Cardiac muscle cell (in vitro differentiated cells and primary cell): ENCODE measurements around the gene OR10Z1. TPM values are rescaled to one million over a fixed set of nuclear protein-coding genes. Genes with fewer than 3 reads are reported as not detected.
A peak's percentile ranks its signal among the peaks of the same experiment; 100 is the strongest.

Experiments used
- DNase-seq, 2 donors: peaks; one replicate each; pipeline versions ENCODE4 v3.0.0 to v3.0.0-alpha.2; 2010 to 2017; ENCODE audit warnings: low read depth in 1 of 2, low spot score in 1 of 2
- H3K27ac ChIP-seq: fragments of 200-600 bp; sonication (generic); 2 replicates; pipeline ENCODE4 v1.5.1; 2016
- H3K27me3 ChIP-seq: fragments of 200-600 bp; sonication (generic); 2 replicates; pipeline ENCODE4 v1.6.0; 2016; ENCODE audit warnings: control low read depth
- H3K36me3 ChIP-seq: fragments of 200-600 bp; sonication (generic); 2 replicates; pipeline ENCODE4 v1.5.1; 2016; ENCODE audit warnings: control low read depth
- H3K4me1 ChIP-seq: fragments of 200-600 bp; sonication (generic); 2 replicates; pipeline ENCODE4 v1.8.1; 2017; ENCODE audit warnings: low read depth, mild to moderate bottlenecking, mixed run types
- H3K4me3 ChIP-seq: fragments of 200-600 bp; sonication (generic); 2 replicates; pipeline ENCODE4 v1.5.1; 2016; ENCODE audit warnings: mild to moderate bottlenecking
- H3K9me3 ChIP-seq: fragments of 200-600 bp; sonication (generic); 2 replicates; pipeline ENCODE4 v1.5.1; 2017; ENCODE audit warnings: low read depth, mild to moderate bottlenecking, control low read depth
- polyA plus RNA-seq: library from polyadenylated mRNA; unstranded; fragments of >200 nt; fragmentation: Nextera tagmentation; extraction: Ambion mirVana; gene quantifications from 2 replicates; pipeline ENCODE4 v1.2.1, GENCODE V29; 2016
- total RNA-seq: library from RNA; depleted of rRNA; stranded (reverse); fragments of >200 nt; gene quantifications from 2 replicates; pipeline ENCODE4 v1.2.3, GENCODE V29; 2016
- TF ChIP-seq, protein P1 (sequence below): IDR thresholded peaks from 2 replicates; pipeline ENCODE4 v1.5.1; 2012; ENCODE audit warnings: low read depth, mild to moderate bottlenecking, low read length

The OR10Z1 gene
- total and polyA plus RNA-seq, 2 experiments from 2014 or later = not detected

- Histone ChIP-seq H3K27me3 (no peaks in the 10 kb centered on the region), H3K9me3 (no peaks in the 10 kb centered on the region), H3K27ac (no peak overlapping the region), H3K4me1 (peaks cover 16% of the 10 kb centered on the region), H3K36me3 (no peaks in the 10 kb centered on the region), H3K4me3 (no peak overlapping the region)
- no peak for DNase-seq
- TF ChIP-seq, protein P1, sequence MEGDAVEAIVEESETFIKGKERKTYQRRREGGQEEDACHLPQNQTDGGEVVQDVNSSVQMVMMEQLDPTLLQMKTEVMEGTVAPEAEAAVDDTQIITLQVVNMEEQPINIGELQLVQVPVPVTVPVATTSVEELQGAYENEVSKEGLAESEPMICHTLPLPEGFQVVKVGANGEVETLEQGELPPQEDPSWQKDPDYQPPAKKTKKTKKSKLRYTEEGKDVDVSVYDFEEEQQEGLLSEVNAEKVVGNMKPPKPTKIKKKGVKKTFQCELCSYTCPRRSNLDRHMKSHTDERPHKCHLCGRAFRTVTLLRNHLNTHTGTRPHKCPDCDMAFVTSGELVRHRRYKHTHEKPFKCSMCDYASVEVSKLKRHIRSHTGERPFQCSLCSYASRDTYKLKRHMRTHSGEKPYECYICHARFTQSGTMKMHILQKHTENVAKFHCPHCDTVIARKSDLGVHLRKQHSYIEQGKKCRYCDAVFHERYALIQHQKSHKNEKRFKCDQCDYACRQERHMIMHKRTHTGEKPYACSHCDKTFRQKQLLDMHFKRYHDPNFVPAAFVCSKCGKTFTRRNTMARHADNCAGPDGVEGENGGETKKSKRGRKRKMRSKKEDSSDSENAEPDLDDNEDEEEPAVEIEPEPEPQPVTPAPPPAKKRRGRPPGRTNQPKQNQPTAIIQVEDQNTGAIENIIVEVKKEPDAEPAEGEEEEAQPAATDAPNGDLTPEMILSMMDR = no peak
Measured at GRCh38 chr1:158646465-158646864, 41.4 kb downstream of the OR10Z1 start.

DNA sequence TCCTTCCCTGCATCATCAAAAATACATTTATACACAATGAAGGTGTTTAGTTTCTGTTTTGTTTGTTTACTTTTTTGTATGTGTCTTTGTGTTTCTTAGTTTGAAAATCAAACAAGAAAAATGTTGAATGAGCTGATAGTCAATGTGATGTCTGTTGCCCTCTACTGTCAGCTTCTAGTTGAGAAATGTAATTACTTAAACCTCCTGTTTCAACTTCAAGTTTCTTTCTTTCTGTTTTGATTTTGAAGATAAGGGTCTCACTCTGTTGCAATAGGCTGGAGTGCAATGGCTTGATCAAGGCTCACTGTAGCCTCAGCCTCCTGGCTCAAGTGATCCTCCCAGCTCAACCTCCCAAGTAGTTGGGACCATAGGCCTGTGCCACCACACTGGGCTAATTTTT lies 44.0 kb downstream of the OR10Z1 start:
- Histone ChIP-seq H3K4me3 (no peak overlapping the region), H3K27me3 (no peaks in the 10 kb centered on the region), H3K27ac (no peak overlapping the region), H3K4me1 (peaks cover 18% of the 10 kb centered on the region), H3K9me3 (no peaks in the 10 kb centered on the region), H3K36me3 (no peaks in the 10 kb centered on the region)
- DNase-seq = peak in 1 of 2 donors; percentile 1
- TF ChIP-seq, protein P1 = no peak

DNA sequence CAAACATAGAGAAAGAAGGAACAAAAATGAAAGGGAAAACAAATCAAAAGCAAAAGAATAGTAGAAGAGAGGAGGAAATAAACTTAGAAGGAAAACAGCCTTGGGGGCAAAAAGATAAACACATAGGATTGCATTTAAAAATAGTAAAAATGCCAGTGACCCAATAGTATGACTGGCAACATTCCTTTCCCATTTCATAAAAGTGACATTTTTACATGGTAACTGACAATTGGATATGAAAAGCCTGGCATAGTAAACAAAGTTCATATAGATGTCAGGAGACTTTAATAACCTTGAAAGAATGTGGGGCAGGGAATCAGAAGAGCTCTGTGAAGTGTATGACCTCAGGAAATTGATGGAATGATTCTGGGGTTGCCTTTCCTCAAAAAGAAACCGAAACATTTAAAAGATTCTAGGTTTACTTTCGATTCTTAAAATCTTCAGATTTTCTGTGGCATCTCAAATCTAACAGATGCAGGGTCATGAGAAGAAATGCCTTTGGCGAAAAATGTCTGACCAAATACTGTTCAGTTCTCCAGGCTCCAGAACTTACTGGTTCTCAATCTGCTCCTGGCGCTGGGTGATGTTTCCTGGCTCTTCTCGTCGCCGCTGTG lies 47.8 kb downstream of the OR10Z1 start:
- H3K27ac ChIP-seq = no peak overlapping the region
- TF ChIP-seq, protein P1 = no peak
- H3K27me3 ChIP-seq = no peaks in the 10 kb centered on the region
- no peak overlapping the region for H3K4me3 ChIP-seq
- H3K9me3 ChIP-seq = no peaks in the 10 kb centered on the region
- no peaks in the 10 kb centered on the region for H3K36me3 ChIP-seq
- no peak for DNase-seq
- peaks cover 27% of the 10 kb centered on the region for H3K4me1 ChIP-seq

DNA sequence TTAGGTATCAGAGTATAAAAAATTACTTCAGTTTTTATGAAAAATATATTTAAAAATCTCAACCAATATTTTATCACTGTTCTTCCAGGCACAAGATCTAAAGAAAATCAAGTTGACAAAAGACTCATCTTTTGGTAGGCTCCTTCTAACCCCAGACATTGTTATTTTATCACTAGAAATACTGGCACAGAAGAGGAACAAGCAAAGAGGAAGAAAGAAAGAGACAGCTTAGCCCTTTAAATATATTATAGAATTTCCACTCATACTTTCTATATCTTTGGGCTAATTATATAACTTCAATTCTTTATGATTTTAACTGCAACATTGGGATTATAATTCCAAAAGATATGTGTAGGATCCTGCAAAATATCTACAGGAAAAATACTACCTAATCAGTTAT lies 49.0 kb downstream of the OR10Z1 start:
- Histone ChIP-seq H3K4me3 (no peak overlapping the region), H3K4me1 (peaks cover 14% of the 10 kb centered on the region), H3K9me3 (no peaks in the 10 kb centered on the region), H3K27ac (no peak overlapping the region), H3K36me3 (no peaks in the 10 kb centered on the region), H3K27me3 (no peaks in the 10 kb centered on the region)
- no peak for DNase-seq
- TF ChIP-seq, protein P1 = no peak

- Histone ChIP-seq H3K4me3 (no peak overlapping the region), H3K4me1 (peaks cover 11% of the 10 kb centered on the region), H3K27ac (peak overlapping the region; percentile 7), H3K9me3 (no peaks in the 10 kb centered on the region), H3K36me3 (no peaks in the 10 kb centered on the region), H3K27me3 (no peaks in the 10 kb centered on the region)
- TF ChIP-seq, protein P1 = no peak
- DNase-seq = peak in 1 of 2 donors; percentile 29
Measured at GRCh38 chr1:158654571-158654970, 49.5 kb downstream of the OR10Z1 start.

Other genes with a start within 250 kb of the OR10Z1 start
- gene OR10T2, start 205.8 kb upstream of the OR10Z1 start, total RNA-seq = not detected in 2 replicates
- not detected in 2 replicates for gene OR10T2, start 205.8 kb upstream of the OR10Z1 start, polyA plus RNA-seq
- not detected in 2 replicates for gene OR10K2, start 179.0 kb upstream of the OR10Z1 start, total RNA-seq
- gene OR10K2, start 179.0 kb upstream of the OR10Z1 start, polyA plus RNA-seq = not detected in 2 replicates
- not detected in 2 replicates for gene OR10K1, start 143.4 kb upstream of the OR10Z1 start, total RNA-seq
- gene OR10K1, start 143.4 kb upstream of the OR10Z1 start, polyA plus RNA-seq = not detected in 2 replicates
- gene OR10R2, start 133.0 kb upstream of the OR10Z1 start, total RNA-seq = not detected in 2 replicates
- gene OR10R2, start 133.0 kb upstream of the OR10Z1 start, polyA plus RNA-seq = not detected in 2 replicates
- not detected in 2 replicates for gene OR6Y1, start 50.9 kb upstream of the OR10Z1 start, total RNA-seq
- gene OR6Y1, start 50.9 kb upstream of the OR10Z1 start, polyA plus RNA-seq = not detected in 2 replicates
- gene OR6P1, start 34.7 kb upstream of the OR10Z1 start, total RNA-seq = not detected in 2 replicates
- not detected in 2 replicates for gene OR6P1, start 34.7 kb upstream of the OR10Z1 start, polyA plus RNA-seq
- not detected in 2 replicates for gene OR10X1, start 25.4 kb upstream of the OR10Z1 start, total RNA-seq
- not detected in 2 replicates for gene OR10X1, start 25.4 kb upstream of the OR10Z1 start, polyA plus RNA-seq
- gene SPTA1, start 81.4 kb downstream of the OR10Z1 start, total RNA-seq = 0.42 and 1.8 TPM in 2 replicates
- gene SPTA1, start 81.4 kb downstream of the OR10Z1 start, polyA plus RNA-seq = 0.45 and 0.56 TPM in 2 replicates
- gene OR6K2, start 95.4 kb downstream of the OR10Z1 start, total RNA-seq = not detected in 2 replicates
- not detected in 2 replicates for gene OR6K2, start 95.4 kb downstream of the OR10Z1 start, polyA plus RNA-seq
- not detected in 2 replicates for gene OR6K3, start 115.5 kb downstream of the OR10Z1 start, total RNA-seq
- not detected in 2 replicates for gene OR6K3, start 115.5 kb downstream of the OR10Z1 start, polyA plus RNA-seq
- gene OR6K6, start 149.5 kb downstream of the OR10Z1 start, total RNA-seq = not detected in 2 replicates
- gene OR6K6, start 149.5 kb downstream of the OR10Z1 start, polyA plus RNA-seq = not detected in 2 replicates
- gene OR6N1, start 166.9 kb downstream of the OR10Z1 start, total RNA-seq = not detected in 2 replicates
- gene OR6N1, start 166.9 kb downstream of the OR10Z1 start, polyA plus RNA-seq = not detected in 2 replicates
- not detected in 2 replicates for gene OR6N2, start 175.9 kb downstream of the OR10Z1 start, total RNA-seq
- not detected in 2 replicates for gene OR6N2, start 175.9 kb downstream of the OR10Z1 start, polyA plus RNA-seq
- not detected in 2 replicates for gene MNDA, start 226.1 kb downstream of the OR10Z1 start, total RNA-seq
- not detected in 2 replicates for gene MNDA, start 226.1 kb downstream of the OR10Z1 start, polyA plus RNA-seq